HUDEP-2 (cell line): Measurements from ENCODE around the gene RAP1B.

Source experiments
- DNase-seq, 76 experiments: peaks; one replicate each; lab custom pipeline; 2025; ENCODE audit not compliant: unreplicated experiment in 76 of 76; lab: John Stamatoyannopoulos, UW

Gene RAP1B

GRCh38 chr12:68611094-68611805 lies 551 bp downstream of the RAP1B start:
- DNase-seq, result peak in 40 of 76 experiments; percentile 3 to 59 (median 23)

- DNase-seq, result no peak
These were observed 1.1 kb downstream of the RAP1B start for GRCh38 chr12:68611806-68612160.

- peak in 1 of 76 experiments; percentile 26 for DNase-seq
These were observed 1.5 kb downstream of the RAP1B start for GRCh38 chr12:68612202-68612601.

GRCh38 chr12:68612697-68613096 lies 2.0 kb downstream of the RAP1B start:
- DNase-seq, result no peak

GRCh38 chr12:68613209-68613904 lies 2.7 kb downstream of the RAP1B start:
- DNase-seq, result peak in 1 of 76 experiments; percentile 7

- DNase-seq, result no peak
These were observed 3.5 kb downstream of the RAP1B start for GRCh38 chr12:68614105-68614679.

- no peak for DNase-seq
These were observed 4.1 kb downstream of the RAP1B start for GRCh38 chr12:68614769-68615168.

GRCh38 chr12:68617160-68617926 lies 6.6 kb downstream of the RAP1B start:
- no peak for DNase-seq

GRCh38 chr12:68619541-68619940 lies 8.8 kb downstream of the RAP1B start:
- no peak for DNase-seq

- peak in 4 of 76 experiments; percentile 15 to 43 (median 22) for DNase-seq
These were observed 10.1 kb downstream of the RAP1B start for GRCh38 chr12:68620519-68621471.

GRCh38 chr12:68621472-68622081 lies 10.9 kb downstream of the RAP1B start:
- DNase-seq, result no peak

GRCh38 chr12:68622250-68622649 lies 11.6 kb downstream of the RAP1B start:
- DNase-seq, result no peak

GRCh38 chr12:68623059-68623458 lies 12.4 kb downstream of the RAP1B start:
- no peak for DNase-seq

GRCh38 chr12:68623984-68624383 lies 13.3 kb downstream of the RAP1B start:
- no peak for DNase-seq

GRCh38 chr12:68624933-68625332 lies 14.2 kb downstream of the RAP1B start:
- no peak for DNase-seq

- DNase-seq, result no peak
These were observed 17.1 kb downstream of the RAP1B start for GRCh38 chr12:68627673-68628319.

GRCh38 chr12:68628698-68629097 lies 18.0 kb downstream of the RAP1B start:
- DNase-seq, result no peak

GRCh38 chr12:68630050-68630449 lies 19.4 kb downstream of the RAP1B start:
- DNase-seq, result peak in 3 of 76 experiments; percentile 7 to 14 (median 13)

GRCh38 chr12:68630598-68630997 lies 19.9 kb downstream of the RAP1B start:
- DNase-seq, result no peak
